Lower lobe of right lung (tissue), 2 donors: ENCODE results near the gene OXCT1. TPM values are rescaled to one million over a fixed set of nuclear protein-coding genes. Genes with fewer than 3 reads are reported as not detected.

ENCODE experiments used
- ATAC-seq, 2 donors: fragments of 200-7000 bp; cut with Tn5 transposase; one replicate each; pipeline ENCODE4 v1.9.1; 2020 to 2022; ENCODE audit warnings: mild to moderate bottlenecking in 2 of 2, moderate library complexity in 2 of 2
- DNase-seq: peaks from one replicate; pipeline ENCODE4 v3.0.0-alpha.2; 2020
- H3K27ac ChIP-seq: fragments of 200-600 bp; one replicate; pipeline ENCODE4 v1.8.0; 2022
- H3K27me3 ChIP-seq: fragments of 200-600 bp; one replicate; pipeline ENCODE4 v1.8.0; 2022; ENCODE audit warnings: low read depth
- H3K36me3 ChIP-seq: fragments of 200-600 bp; one replicate; pipeline ENCODE4 v1.8.0; 2022; ENCODE audit warnings: mild to moderate bottlenecking
- H3K4me1 ChIP-seq: fragments of 200-600 bp; one replicate; pipeline ENCODE4 v1.8.0; 2022
- H3K4me3 ChIP-seq: fragments of 200-600 bp; one replicate; pipeline ENCODE4 v1.8.0; 2022; ENCODE audit warnings: mild to moderate bottlenecking
- H3K9me3 ChIP-seq: fragments of 200-600 bp; one replicate; pipeline ENCODE4 v1.8.0; 2022
- CTCF ChIP-seq: fragments of 200-600 bp; IDR thresholded peaks from one replicate; pipeline ENCODE4 v1.8.0; 2022; ENCODE audit warnings: antibody characterized with exemption, mild to moderate bottlenecking
- intact Hi-C: fragments of 100-400 bp; cut with DNase I; formaldehyde crosslinking; loops from one replicate; pipeline ENCODE4 v1.11.0; 2022
- total RNA-seq: library from RNA; stranded (reverse); fragmentation: NEBNext Ultra II Directional; extraction: Animal tissue kit (Norgen Biotek cat#: 25700); gene quantifications from one replicate; pipeline ENCODE4 v1.2.1, GENCODE V29; 2021
- donor health status: DM: no; HTN: yes; CAD: no; lungs with severe emphysema.

OXCT1 gene
- total RNA-seq, 1 donor from 2014 or later, result 10.2 TPM

- H3K36me3 ChIP-seq, result no peaks in the 10 kb centered on the region
- no peak overlapping the region for H3K4me3 ChIP-seq
- no peak for TF ChIP-seq CTCF
- no peaks in the 10 kb centered on the region for H3K27me3 ChIP-seq
- no peak overlapping the region for H3K27ac ChIP-seq
- DNase-seq (no peak), ATAC-seq (no peak)
- H3K4me1 ChIP-seq, result no peaks in the 10 kb centered on the region
- intact Hi-C loops, result no loop called here
- no peaks in the 10 kb centered on the region for H3K9me3 ChIP-seq
These were observed 97.3 kb downstream of the OXCT1 start for GRCh38 chr5:41772785-41773442.

GRCh38 chr5:41772056-41772455 lies 98.2 kb downstream of the OXCT1 start:
- no peak overlapping the region for H3K4me3 ChIP-seq
- H3K27ac ChIP-seq, result no peak overlapping the region
- H3K9me3 ChIP-seq, result no peaks in the 10 kb centered on the region
- DNase-seq, result no peak
- no peak for TF ChIP-seq CTCF
- no peak for ATAC-seq
- H3K36me3 ChIP-seq, result no peaks in the 10 kb centered on the region
- intact Hi-C loops, result no loop called here
- no peaks in the 10 kb centered on the region for H3K27me3 ChIP-seq
- no peaks in the 10 kb centered on the region for H3K4me1 ChIP-seq

GRCh38 chr5:41770799-41771198 lies 99.4 kb downstream of the OXCT1 start:
- DNase-seq (no peak), ATAC-seq (no peak)
- intact Hi-C loops, result no loop called here
- H3K4me1 ChIP-seq, result no peaks in the 10 kb centered on the region
- no peak overlapping the region for H3K27ac ChIP-seq
- H3K27me3 ChIP-seq, result no peaks in the 10 kb centered on the region
- H3K36me3 ChIP-seq, result no peaks in the 10 kb centered on the region
- TF ChIP-seq CTCF, result no peak
- H3K4me3 ChIP-seq, result no peak overlapping the region
- H3K9me3 ChIP-seq, result no peaks in the 10 kb centered on the region

GRCh38 chr5:41768692-41769091 lies 101.5 kb downstream of the OXCT1 start:
- Histone ChIP-seq H3K27me3 (no peaks in the 10 kb centered on the region), H3K4me3 (no peak overlapping the region), H3K27ac (no peak overlapping the region), H3K9me3 (no peaks in the 10 kb centered on the region), H3K36me3 (no peaks in the 10 kb centered on the region), H3K4me1 (no peaks in the 10 kb centered on the region)
- TF ChIP-seq CTCF, result no peak
- intact Hi-C loops, result no loop called here
- no peak for DNase-seq
- ATAC-seq, result no peak

GRCh38 chr5:41764650-41765049 lies 105.6 kb downstream of the OXCT1 start:
- Histone ChIP-seq H3K27me3 (no peaks in the 10 kb centered on the region), H3K36me3 (no peaks in the 10 kb centered on the region), H3K27ac (no peak overlapping the region), H3K9me3 (no peaks in the 10 kb centered on the region), H3K4me3 (no peak overlapping the region), H3K4me1 (no peaks in the 10 kb centered on the region)
- ATAC-seq (no peak), DNase-seq (no peak)
- TF ChIP-seq CTCF, result no peak
- intact Hi-C loops, result no loop called here
